RWPE2 (cell line): Measurements from ENCODE around the gene DNAH8.

Experiments used
- ATAC-seq: fragments of 200-7000 bp; cut with Tn5 transposase; 3 replicates; pipeline ENCODE4 v1.9.1; 2021; ENCODE audit warnings: low read depth
- DNase-seq: peaks from one replicate; pipeline ENCODE4 v3.0.0-alpha.2; 2020; ENCODE audit warnings: low spot score
- H3K27ac ChIP-seq: fragments of 450-650 bp; 2 replicates; pipeline ENCODE4 v1.5.1; 2017; ENCODE audit warnings: mild to moderate bottlenecking; ENCODE audit not compliant: poor library complexity, severe bottlenecking
- H3K27me3 ChIP-seq: fragments of 250-450 bp; sonication (Bioruptor Pico); 2 replicates; pipeline ENCODE4 v1.5.1; 2021; ENCODE audit warnings: mild to moderate bottlenecking, moderate library complexity; ENCODE audit not compliant: insufficient read depth, poor library complexity, severe bottlenecking
- H3K36me3 ChIP-seq: fragments of 250-450 bp; sonication (Bioruptor Pico); 2 replicates; pipeline ENCODE4 v1.5.1; 2020; ENCODE audit warnings: low read depth, mild to moderate bottlenecking, moderate library complexity
- H3K4me1 ChIP-seq: fragments of 250-450 bp; sonication (Bioruptor Pico); 2 replicates; pipeline ENCODE4 v1.5.1; 2021; ENCODE audit warnings: mild to moderate bottlenecking, moderate library complexity; ENCODE audit not compliant: insufficient read depth, poor library complexity, severe bottlenecking
- H3K4me3 ChIP-seq: fragments of 250-450 bp; sonication (Bioruptor Pico); 2 replicates; pipeline ENCODE4 v1.5.1; 2021; ENCODE audit warnings: mild to moderate bottlenecking, moderate library complexity; ENCODE audit not compliant: severe bottlenecking
- H3K9me3 ChIP-seq: fragments of 250-450 bp; sonication (Bioruptor Pico); 2 replicates; pipeline ENCODE4 v1.5.1; 2021; ENCODE audit warnings: mild to moderate bottlenecking, moderate library complexity; ENCODE audit not compliant: severe bottlenecking
- TF ChIP-seq, protein P1 (sequence below): fragments of 450-650 bp; IDR thresholded peaks from one replicate; pipeline ENCODE4 v1.5.1; 2017; ENCODE audit warnings: mild to moderate bottlenecking, moderate library complexity; ENCODE audit not compliant: poor library complexity, severe bottlenecking

DNAH8 gene

GRCh38 chr6:38676974-38677544, 38.1 kb upstream of the DNAH8 start:
- no peaks in the 10 kb centered on the region for H3K9me3 ChIP-seq
- no peaks in the 10 kb centered on the region for H3K4me1 ChIP-seq
- ATAC-seq (no peak), DNase-seq (no peak)
- TF ChIP-seq, protein P1, sequence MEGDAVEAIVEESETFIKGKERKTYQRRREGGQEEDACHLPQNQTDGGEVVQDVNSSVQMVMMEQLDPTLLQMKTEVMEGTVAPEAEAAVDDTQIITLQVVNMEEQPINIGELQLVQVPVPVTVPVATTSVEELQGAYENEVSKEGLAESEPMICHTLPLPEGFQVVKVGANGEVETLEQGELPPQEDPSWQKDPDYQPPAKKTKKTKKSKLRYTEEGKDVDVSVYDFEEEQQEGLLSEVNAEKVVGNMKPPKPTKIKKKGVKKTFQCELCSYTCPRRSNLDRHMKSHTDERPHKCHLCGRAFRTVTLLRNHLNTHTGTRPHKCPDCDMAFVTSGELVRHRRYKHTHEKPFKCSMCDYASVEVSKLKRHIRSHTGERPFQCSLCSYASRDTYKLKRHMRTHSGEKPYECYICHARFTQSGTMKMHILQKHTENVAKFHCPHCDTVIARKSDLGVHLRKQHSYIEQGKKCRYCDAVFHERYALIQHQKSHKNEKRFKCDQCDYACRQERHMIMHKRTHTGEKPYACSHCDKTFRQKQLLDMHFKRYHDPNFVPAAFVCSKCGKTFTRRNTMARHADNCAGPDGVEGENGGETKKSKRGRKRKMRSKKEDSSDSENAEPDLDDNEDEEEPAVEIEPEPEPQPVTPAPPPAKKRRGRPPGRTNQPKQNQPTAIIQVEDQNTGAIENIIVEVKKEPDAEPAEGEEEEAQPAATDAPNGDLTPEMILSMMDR = no peak
- H3K27ac ChIP-seq = no peak overlapping the region
- peaks cover 56% of the 10 kb centered on the region for H3K36me3 ChIP-seq
- no peaks in the 10 kb centered on the region for H3K27me3 ChIP-seq
- H3K4me3 ChIP-seq = no peak overlapping the region

- DNase-seq = no peak
- no peaks in the 10 kb centered on the region for H3K27me3 ChIP-seq
- no peaks in the 10 kb centered on the region for H3K4me1 ChIP-seq
- no peak overlapping the region for H3K27ac ChIP-seq
- no peaks in the 10 kb centered on the region for H3K9me3 ChIP-seq
- no peak for ATAC-seq
- H3K36me3 ChIP-seq = peaks cover 68% of the 10 kb centered on the region
- no peak overlapping the region for H3K4me3 ChIP-seq
- TF ChIP-seq, protein P1 = no peak
These were observed 36.8 kb upstream of the DNAH8 start for GRCh38 chr6:38678178-38678760.

- no peaks in the 10 kb centered on the region for H3K27me3 ChIP-seq
- H3K4me3 ChIP-seq = no peak overlapping the region
- H3K36me3 ChIP-seq = peaks cover 82% of the 10 kb centered on the region
- H3K4me1 ChIP-seq = no peaks in the 10 kb centered on the region
- no peaks in the 10 kb centered on the region for H3K9me3 ChIP-seq
- no peak for DNase-seq
- no peak overlapping the region for H3K27ac ChIP-seq
- ATAC-seq = no peak
- TF ChIP-seq, protein P1 = no peak
These were observed 35.4 kb upstream of the DNAH8 start for GRCh38 chr6:38679668-38680067.

- no peak for ATAC-seq
- H3K27me3 ChIP-seq = no peaks in the 10 kb centered on the region
- no peak overlapping the region for H3K4me3 ChIP-seq
- TF ChIP-seq, protein P1 = no peak
- peaks cover 89% of the 10 kb centered on the region for H3K36me3 ChIP-seq
- no peak overlapping the region for H3K27ac ChIP-seq
- no peak for DNase-seq
- no peaks in the 10 kb centered on the region for H3K4me1 ChIP-seq
- H3K9me3 ChIP-seq = no peaks in the 10 kb centered on the region
These were observed 33.3 kb upstream of the DNAH8 start for GRCh38 chr6:38681850-38682249.

DNA sequence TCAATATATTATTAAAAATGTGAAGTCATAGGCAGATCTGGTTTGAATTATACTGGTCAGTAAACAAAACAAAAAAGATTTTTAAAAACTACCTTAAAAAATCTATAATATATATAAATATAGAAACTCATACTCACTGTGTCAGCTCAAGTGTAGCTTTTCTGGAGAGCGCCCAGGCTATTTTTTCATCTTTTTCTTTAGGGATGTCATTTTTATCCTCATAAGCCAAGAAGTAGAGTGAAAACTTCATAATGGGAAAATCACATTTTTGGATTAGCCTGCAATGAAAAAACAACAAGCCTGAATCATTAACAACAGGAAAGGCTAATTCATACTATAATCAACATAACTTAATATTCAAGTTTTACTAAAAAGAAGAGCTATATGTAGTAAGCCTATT, 30.9 kb upstream of the DNAH8 start:
- H3K9me3 ChIP-seq = no peaks in the 10 kb centered on the region
- ATAC-seq = no peak
- H3K4me3 ChIP-seq = no peak overlapping the region
- no peaks in the 10 kb centered on the region for H3K4me1 ChIP-seq
- peaks cover 86% of the 10 kb centered on the region for H3K36me3 ChIP-seq
- H3K27ac ChIP-seq = no peak overlapping the region
- H3K27me3 ChIP-seq = no peaks in the 10 kb centered on the region
- no peak for DNase-seq
- TF ChIP-seq, protein P1 = no peak
